Adrenal gland (tissue), 12 donors: ENCODE measurements around the gene TSPAN3. TPM values are rescaled to one million over a fixed set of nuclear protein-coding genes. Genes with fewer than 3 reads are reported as not detected.
A peak's percentile ranks its signal among the peaks of the same experiment; 100 is the strongest.

Experiments
- DNase-seq, 7 donors: peaks; one replicate each; pipeline ENCODE4 v3.0.0-alpha.2; 2019 to 2020
- H3K27ac ChIP-seq, 5 donors: fragments of 200-600 bp; sonication (generic) in 4 of 5; 1 replicate in 3 of 5; 2 replicates in 2 of 5; pipeline versions ENCODE4 v1.5.1 to v1.8.0; 2016 to 2020; ENCODE audit warnings: mild to moderate bottlenecking in 1 of 5
- H3K27me3 ChIP-seq: fragments of 200-600 bp; 2 replicates; pipeline ENCODE4 v1.8.0; 2021
- H3K36me3 ChIP-seq, 2 donors: fragments of 200-600 bp; replicated peaks in 1 of 2; 1 replicate in 1 of 2; 2 replicates in 1 of 2; pipeline versions ENCODE4 v1.5.1 to v1.8.0; 2018 to 2022
- H3K4me1 ChIP-seq, 2 donors: fragments of 200-600 bp; replicated peaks in 1 of 2; 1 replicate in 1 of 2; 2 replicates in 1 of 2; pipeline versions ENCODE4 v1.5.1 to v1.8.0; 2018 to 2021
- H3K4me3 ChIP-seq, 4 donors: fragments of 200-600 bp; sonication (generic) in 3 of 4; one replicate each; pipeline ENCODE4 v1.5.1; 2016 to 2018
- H3K9me3 ChIP-seq, 3 donors: fragments of 200-600 bp; sonication (generic) in 1 of 3; replicated peaks in 1 of 3; 1 replicate in 2 of 3; 2 replicates in 1 of 3; pipeline versions ENCODE4 v1.5.1 to v1.8.0; 2016 to 2021
- POLR2A ChIP-seq, 2 donors: fragments of 450-650 bp; IDR thresholded peaks; one replicate each; pipeline ENCODE4 v1.6.1; 2017; ENCODE audit warnings: antibody characterized with exemption in 2 of 2, mild to moderate bottlenecking in 2 of 2, moderate library complexity in 1 of 2
- WGBS, 4 donors: extraction: QIAGEN DNeasy Blood & Tissue Kit in 2 of 4; methylation state at CpG; one replicate each; pipeline versions ENCODE4 v1.1.5 to v1.1.7; 2013 to 2017; 5-methylcytosine and 5-hydroxymethylcytosine counted together
- intact Hi-C, 2 donors: fragments of 100-400 bp; cut with DNase I; formaldehyde crosslinking; loops; one replicate each; pipeline versions ENCODE4 v1.14.1 to v1.15.0; 2022 to 2023
- polyA plus RNA-seq, 3 donors: library from polyadenylated mRNA; stranded (reverse); fragments of 200-250 nt in 2 of 3; fragments of 350-450 nt in 1 of 3; fragmentation: Illumina TruSeq in 1 of 3; extraction: RNeasy Lipid Tissue Mini Kit (QIAGEN cat#74804) in 1 of 3; gene quantifications; one replicate each; pipeline ENCODE4 v1.2.3, GENCODE V29; 2013 to 2014
- total RNA-seq, 9 donors: library from RNA; depleted of rRNA in 4 of 9; stranded (reverse); fragments of >200 nt in 4 of 9; fragments of 120-200 nt in 1 of 9; fragmentation: NEBNext Ultra II Directional in 1 of 9; extraction: Animal tissue kit (Norgen Biotek cat#: 25700) in 1 of 9; gene quantifications; one replicate each; pipeline versions ENCODE4 v1.1.0 to v1.2.4, GENCODE V29; 2013 to 2023
- TF ChIP-seq, protein P1 (sequence below), 6 experiments: fragments of 450-650 bp in 4 of 6; fragments of 200-600 bp in 2 of 6; sonication (generic) in 1 of 6; IDR thresholded peaks; 1 replicate in 5 of 6; 2 replicates in 1 of 6; pipeline versions ENCODE4 v1.5.1 to v1.8.0; 2016 to 2021; ENCODE audit warnings: antibody characterized with exemption in 6 of 6, mild to moderate bottlenecking in 2 of 6, moderate library complexity in 1 of 6
- donor health status: healthy with polysubstance abuse.
- donor health status: Bipolar disorder and iron deficiency.
- donor health status: DM: yes; HTN: yes; CAD: no.
- donor health status: DM: no; HTN: no; CAD: no.
- donor health status: DM: no; HTN: no; CAD: no.
- donor health status: DM: yes; HTN: yes; CAD: no.

TSPAN3 gene
- total and polyA plus RNA-seq, 12 donors = 129 to 464 (median 229) TPM

DNA sequence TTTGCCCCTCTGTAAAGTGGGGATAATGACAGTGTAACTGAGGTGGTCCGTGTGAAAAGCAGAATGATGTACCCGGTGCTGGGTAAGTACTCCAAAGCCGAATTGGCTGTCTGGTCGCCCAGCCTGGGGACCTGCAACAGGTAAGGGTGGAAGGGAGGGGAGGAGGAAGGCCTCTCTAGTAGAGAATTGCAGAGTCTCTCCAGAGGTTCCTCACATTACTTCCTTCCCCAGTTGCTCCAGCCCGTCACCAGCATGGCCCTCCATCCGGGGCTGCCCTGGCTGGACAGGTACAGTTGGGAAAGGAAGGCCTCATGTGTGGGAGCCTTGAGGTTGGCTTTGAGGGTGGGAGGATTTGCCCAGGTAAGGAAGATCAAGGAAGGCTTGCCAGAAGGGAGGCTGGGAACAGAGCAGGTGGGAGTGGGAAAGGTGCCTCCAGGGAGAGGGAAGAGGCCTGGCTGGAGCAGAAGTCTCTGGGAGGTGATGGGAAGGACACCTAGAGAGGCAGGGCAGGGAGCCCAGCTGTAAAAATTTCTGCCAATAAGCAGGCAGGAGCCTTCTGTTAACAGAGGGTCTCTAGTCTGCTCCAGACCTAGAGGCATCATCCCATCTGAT is 77.7 kb downstream of the TSPAN3 start:
- TF ChIP-seq, protein P1, sequence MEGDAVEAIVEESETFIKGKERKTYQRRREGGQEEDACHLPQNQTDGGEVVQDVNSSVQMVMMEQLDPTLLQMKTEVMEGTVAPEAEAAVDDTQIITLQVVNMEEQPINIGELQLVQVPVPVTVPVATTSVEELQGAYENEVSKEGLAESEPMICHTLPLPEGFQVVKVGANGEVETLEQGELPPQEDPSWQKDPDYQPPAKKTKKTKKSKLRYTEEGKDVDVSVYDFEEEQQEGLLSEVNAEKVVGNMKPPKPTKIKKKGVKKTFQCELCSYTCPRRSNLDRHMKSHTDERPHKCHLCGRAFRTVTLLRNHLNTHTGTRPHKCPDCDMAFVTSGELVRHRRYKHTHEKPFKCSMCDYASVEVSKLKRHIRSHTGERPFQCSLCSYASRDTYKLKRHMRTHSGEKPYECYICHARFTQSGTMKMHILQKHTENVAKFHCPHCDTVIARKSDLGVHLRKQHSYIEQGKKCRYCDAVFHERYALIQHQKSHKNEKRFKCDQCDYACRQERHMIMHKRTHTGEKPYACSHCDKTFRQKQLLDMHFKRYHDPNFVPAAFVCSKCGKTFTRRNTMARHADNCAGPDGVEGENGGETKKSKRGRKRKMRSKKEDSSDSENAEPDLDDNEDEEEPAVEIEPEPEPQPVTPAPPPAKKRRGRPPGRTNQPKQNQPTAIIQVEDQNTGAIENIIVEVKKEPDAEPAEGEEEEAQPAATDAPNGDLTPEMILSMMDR (IDR thresholded peaks at IDR 0.05) = no peak
- no peak for TF ChIP-seq POLR2A (IDR thresholded peaks at IDR 0.05)

DNA sequence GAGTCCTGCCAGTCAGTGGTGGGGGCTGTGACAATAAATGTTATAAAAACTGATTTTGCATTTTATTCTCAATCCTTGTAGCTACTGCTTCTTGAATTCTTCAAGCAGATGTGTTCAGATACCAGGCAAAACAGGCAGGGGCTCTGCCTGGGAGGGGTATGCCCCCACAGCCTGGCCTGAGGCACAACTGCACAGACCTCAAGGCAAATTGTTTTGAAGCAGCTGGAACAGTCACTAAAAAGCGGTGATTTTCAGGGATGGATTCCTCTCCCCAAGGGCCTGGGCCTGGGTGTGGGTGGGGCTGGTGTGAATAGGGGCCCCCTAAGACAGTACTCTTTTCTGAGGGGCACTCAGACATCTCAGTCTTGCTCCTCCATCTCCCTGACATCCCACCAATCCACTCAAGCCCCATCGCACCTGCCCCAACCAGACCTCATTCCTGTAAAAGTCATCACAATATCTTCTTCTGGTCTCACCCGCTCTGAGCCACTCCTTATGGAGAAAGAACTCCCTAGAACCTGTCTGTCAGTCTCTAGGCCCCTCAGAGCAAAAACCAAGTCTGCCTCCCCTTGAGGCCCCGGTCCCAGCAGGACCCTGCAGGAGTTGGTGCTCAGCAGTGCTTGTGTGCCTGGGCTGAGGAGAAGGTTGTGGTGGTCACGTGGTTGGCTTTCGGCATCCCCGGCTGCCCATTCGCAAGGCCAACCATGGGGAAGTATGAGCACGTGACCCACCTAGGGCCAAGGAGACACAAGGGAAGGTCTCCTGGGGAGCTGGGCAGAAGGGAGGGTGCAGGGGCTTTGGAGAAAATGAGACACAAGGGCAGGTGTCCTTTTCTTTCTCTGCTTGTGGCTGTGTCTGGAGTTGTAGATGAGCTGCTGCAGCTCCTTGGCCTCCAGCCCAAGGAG is 78.9 kb downstream of the TSPAN3 start:
- no peak overlapping the region for H3K4me3 ChIP-seq
- H3K4me1 ChIP-seq = peaks cover 0 to 3% of the 10 kb centered on the region in 2 donors
- H3K27ac ChIP-seq = no peak overlapping the region
- no peaks in the 10 kb centered on the region for H3K27me3 ChIP-seq
- 83 to 86% (median 84%) methylated on average over 7 to 9 of the region's 9 CpGs for WGBS, 4 donors
- H3K36me3 ChIP-seq = no peaks in the 10 kb centered on the region
- TF ChIP-seq POLR2A (IDR thresholded peaks at IDR 0.05) = no peak
- TF ChIP-seq, protein P1 (IDR thresholded peaks at IDR 0.05) = no peak
- DNase-seq = peak in 3 of 7 donors; percentile 36 to 57 (median 39)
- intact Hi-C loops = no loop called here
- no peaks in the 10 kb centered on the region for H3K9me3 ChIP-seq

More for the DNA sequence above, 77.7 kb downstream of the TSPAN3 start:
- H3K36me3 ChIP-seq = no peaks in the 10 kb centered on the region
- intact Hi-C loops = no loop called here
- H3K27me3 ChIP-seq = no peaks in the 10 kb centered on the region
- H3K4me3 ChIP-seq = no peak overlapping the region
- no peak overlapping the region for H3K27ac ChIP-seq
- peak in 1 of 7 donors; percentile 3 for DNase-seq
- peaks cover 0 to 3% of the 10 kb centered on the region in 2 donors for H3K4me1 ChIP-seq
- WGBS, 4 donors = 84 to 90% (median 88%) methylated on average over 6 of the region's 6 CpGs
- H3K9me3 ChIP-seq = no peaks in the 10 kb centered on the region

Other genes with a start within 250 kb of the TSPAN3 start
- 10 to 100 TPM; 15.7 to 95.3 (median 26.6) TPM for gene SCAPER, start 165.8 kb downstream of the TSPAN3 start, total RNA-seq
- 10 to 100 TPM in 1 of 3 donors, 1 to 10 TPM in 2; 3.9 to 15.9 (median 5.1) TPM for gene SCAPER, start 165.8 kb downstream of the TSPAN3 start, polyA plus RNA-seq
- gene RCN2, start 139.4 kb downstream of the TSPAN3 start, total RNA-seq = 10 to 100 TPM; 15.5 to 40.2 (median 31.2) TPM
- 10 to 100 TPM in 2 of 3 donors, 1 to 10 TPM in 1; 9.7 to 58.6 (median 12.9) TPM for gene RCN2, start 139.4 kb downstream of the TSPAN3 start, polyA plus RNA-seq
- 10 to 100 TPM in 6 of 9 donors, 1 to 10 TPM in 3; 8.6 to 16.0 (median 11.1) TPM for gene PSTPIP1, start 76.0 kb downstream of the TSPAN3 start, total RNA-seq
- 10 to 100 TPM in 2 of 3 donors, 1 to 10 TPM in 1; 1.4 to 31.5 (median 16.7) TPM for gene PSTPIP1, start 76.0 kb downstream of the TSPAN3 start, polyA plus RNA-seq